HEK293 (cell line): ENCODE results near the gene ELOVL5.

Experiments
- CTCF ChIA-PET: fragments of 350-600 bp; formaldehyde crosslinking; extraction: SDS; loops from one replicate; lab custom pipeline; 2021; ENCODE audit warnings: antibody characterized with exemption; lab: Yijun Ruan, JAX
- POLR2A ChIA-PET: fragments of 300-600 bp; formaldehyde crosslinking; extraction: SDS; loops from one replicate; lab custom pipeline; 2020; ENCODE audit warnings: antibody characterized with exemption, inconsistent platforms; lab: Yijun Ruan, JAX
- H3K27ac ChIP-seq: fragments of 200-500 bp; sonication (Bioruptor generic); 2 replicates; pipeline ENCODE4 v1.5.1; 2014; ENCODE audit warnings: low read depth, low read length, control low read depth, inconsistent platforms; ENCODE audit errors: extremely low read depth
- H3K36me3 ChIP-seq, 2 experiments: fragments of 200-500 bp in 1 of 2; sonication (Bioruptor generic) in 1 of 2; 1 replicate in 1 of 2; 2 replicates in 1 of 2; pipeline ENCODE4 v1.5.1; 2014 to 2017; ENCODE audit warnings: inconsistent platforms in 2 of 2, low read length in 2 of 2; ENCODE audit not compliant: control insufficient read depth in 2 of 2, insufficient read depth in 1 of 2
- H3K4me1 ChIP-seq: fragments of 200-500 bp; sonication (Bioruptor generic); 2 replicates; pipeline ENCODE4 v1.5.1; 2014; ENCODE audit warnings: mild to moderate bottlenecking, low read length, inconsistent platforms; ENCODE audit not compliant: control insufficient read depth, insufficient read depth
- H3K4me3 ChIP-seq: 2 replicates; pipeline ENCODE4 v1.5.1; 2011; ENCODE audit warnings: low read depth, mild to moderate bottlenecking, control low read depth, low read length, moderate library complexity
- H3K9me3 ChIP-seq: fragments of 200-500 bp; sonication (Bioruptor generic); 2 replicates; pipeline ENCODE4 v1.5.1; 2014; ENCODE audit warnings: low read depth, low read length, inconsistent platforms; ENCODE audit not compliant: control insufficient read depth, insufficient read depth
- GFI1B ChIP-seq: fragments of 450-650 bp; formaldehyde crosslinking; IDR thresholded peaks from 2 replicates; pipeline ENCODE4 v1.5.1; 2016; ENCODE audit warnings: missing biosample characterization, missing genetic modification characterization
- HIC1 ChIP-seq: fragments of 450-650 bp; formaldehyde crosslinking; IDR thresholded peaks from 2 replicates; pipeline ENCODE4 v1.5.1; 2016; ENCODE audit warnings: missing biosample characterization, missing genetic modification characterization
- PRDM2 ChIP-seq: fragments of 450-650 bp; formaldehyde crosslinking; IDR thresholded peaks from 2 replicates; pipeline ENCODE4 v1.5.1; 2016; ENCODE audit warnings: missing biosample characterization, missing genetic modification characterization, borderline replicate concordance
- SP3 ChIP-seq: fragments of 450-650 bp; formaldehyde crosslinking; IDR thresholded peaks from 2 replicates; pipeline ENCODE4 v1.5.1; 2016; ENCODE audit warnings: missing biosample characterization, missing genetic modification characterization
- ZBTB17 ChIP-seq: fragments of 450-650 bp; formaldehyde crosslinking; IDR thresholded peaks from 2 replicates; pipeline ENCODE4 v1.5.1; 2016; ENCODE audit warnings: missing biosample characterization, missing genetic modification characterization
- ZNF146 ChIP-seq: fragments of 450-650 bp; formaldehyde crosslinking; IDR thresholded peaks from 2 replicates; pipeline ENCODE4 v1.5.1; 2016; ENCODE audit warnings: missing biosample characterization, missing genetic modification characterization
- ZNF23 ChIP-seq: fragments of 450-650 bp; formaldehyde crosslinking; IDR thresholded peaks from 2 replicates; pipeline ENCODE4 v1.5.1; 2016; ENCODE audit warnings: missing biosample characterization, missing genetic modification characterization, borderline replicate concordance
- ZNF239 ChIP-seq: fragments of 450-650 bp; formaldehyde crosslinking; IDR thresholded peaks from 2 replicates; pipeline ENCODE4 v1.5.1; 2016; ENCODE audit warnings: missing biosample characterization, missing genetic modification characterization
- ZNF391 ChIP-seq: fragments of 450-650 bp; formaldehyde crosslinking; IDR thresholded peaks from 2 replicates; pipeline ENCODE4 v1.5.1; 2016; ENCODE audit warnings: low read depth, missing biosample characterization, missing genetic modification characterization, borderline replicate concordance
- ZNF560 ChIP-seq: fragments of 450-650 bp; formaldehyde crosslinking; IDR thresholded peaks from 2 replicates; pipeline ENCODE4 v1.5.1; 2017; ENCODE audit warnings: missing biosample characterization, missing genetic modification characterization, borderline replicate concordance
- ZNF624 ChIP-seq: fragments of 450-650 bp; formaldehyde crosslinking; IDR thresholded peaks from 2 replicates; pipeline ENCODE4 v1.5.1; 2017; ENCODE audit warnings: missing biosample characterization, missing genetic modification characterization
- TF ChIP-seq, protein P1 (sequence below): fragments of 450-650 bp; formaldehyde crosslinking; IDR thresholded peaks from 2 replicates; pipeline ENCODE4 v1.5.1; 2016; ENCODE audit warnings: missing biosample characterization, missing genetic modification characterization
- TF ChIP-seq, protein P2 (sequence below): fragments of 450-650 bp; formaldehyde crosslinking; IDR thresholded peaks from 2 replicates; pipeline ENCODE4 v1.5.1; 2017; ENCODE audit warnings: missing biosample characterization, missing genetic modification characterization
- TF ChIP-seq, protein P3 (sequence below): fragments of 450-650 bp; formaldehyde crosslinking; IDR thresholded peaks from 2 replicates; pipeline ENCODE4 v1.5.1; 2016; ENCODE audit warnings: missing biosample characterization, missing genetic modification characterization
- TF ChIP-seq, protein P4 (sequence below): fragments of 450-650 bp; IDR thresholded peaks from 2 replicates; pipeline ENCODE4 v1.5.1; 2018; ENCODE audit warnings: missing biosample characterization, mild to moderate bottlenecking, missing genetic modification characterization

The ELOVL5 gene

GRCh38 chr6:53302678-53303360 lies 45.9 kb downstream of the ELOVL5 start:
- ChIA-PET CTCF (interaction anchor here (0.6 to 1.1 kb wide), 3 partner anchors 9 to 179 kb away, joined by 3 to 5 read pairs (median 3); no protein-coding TSS in a partner anchor), POLR2A (no interaction called here)
- Histone ChIP-seq H3K36me3 (no peaks in the 10 kb centered on the region), H3K4me3 (no peak overlapping the region), H3K27ac (no peak overlapping the region), H3K9me3 (no peaks in the 10 kb centered on the region), H3K4me1 (peaks cover 13% of the 10 kb centered on the region)
- TF ChIP-seq SP3 (tag by site-specific recombination) (no peak), HIC1 (no peak), GFI1B (peak; percentile 56; the same call in 1 of the 2 replicates)
- TF ChIP-seq, protein P1, sequence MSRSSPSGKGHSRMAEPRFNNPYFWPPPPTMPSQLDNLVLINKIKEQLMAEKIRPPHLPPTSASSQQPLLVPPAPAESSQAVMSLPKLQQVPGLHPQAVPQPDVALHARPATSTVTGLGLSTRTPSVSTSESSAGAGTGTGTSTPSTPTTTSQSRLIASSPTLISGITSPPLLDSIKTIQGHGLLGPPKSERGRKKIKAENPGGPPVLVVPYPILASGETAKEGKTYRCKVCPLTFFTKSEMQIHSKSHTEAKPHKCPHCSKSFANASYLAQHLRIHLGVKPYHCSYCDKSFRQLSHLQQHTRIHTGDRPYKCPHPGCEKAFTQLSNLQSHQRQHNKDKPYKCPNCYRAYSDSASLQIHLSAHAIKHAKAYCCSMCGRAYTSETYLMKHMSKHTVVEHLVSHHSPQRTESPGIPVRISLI (tag by site-specific recombination) = 0 out of 2 replicates have a peak, but pooled peaks have one; percentile 31
- TF ChIP-seq, protein P2, sequence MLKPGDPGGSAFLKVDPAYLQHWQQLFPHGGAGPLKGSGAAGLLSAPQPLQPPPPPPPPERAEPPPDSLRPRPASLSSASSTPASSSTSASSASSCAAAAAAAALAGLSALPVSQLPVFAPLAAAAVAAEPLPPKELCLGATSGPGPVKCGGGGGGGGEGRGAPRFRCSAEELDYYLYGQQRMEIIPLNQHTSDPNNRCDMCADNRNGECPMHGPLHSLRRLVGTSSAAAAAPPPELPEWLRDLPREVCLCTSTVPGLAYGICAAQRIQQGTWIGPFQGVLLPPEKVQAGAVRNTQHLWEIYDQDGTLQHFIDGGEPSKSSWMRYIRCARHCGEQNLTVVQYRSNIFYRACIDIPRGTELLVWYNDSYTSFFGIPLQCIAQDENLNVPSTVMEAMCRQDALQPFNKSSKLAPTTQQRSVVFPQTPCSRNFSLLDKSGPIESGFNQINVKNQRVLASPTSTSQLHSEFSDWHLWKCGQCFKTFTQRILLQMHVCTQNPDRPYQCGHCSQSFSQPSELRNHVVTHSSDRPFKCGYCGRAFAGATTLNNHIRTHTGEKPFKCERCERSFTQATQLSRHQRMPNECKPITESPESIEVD = peak; percentile 70
- TF ChIP-seq, all 188 proteins: peak for 3

- ChIA-PET CTCF (interaction anchor here (0.8 to 1.1 kb wide), 3 partner anchors 8 to 179 kb away, joined by 3 to 5 read pairs (median 3); no protein-coding TSS in a partner anchor), POLR2A (no interaction called here)
- Histone ChIP-seq H3K4me3 (no peak overlapping the region), H3K4me1 (peaks cover 7% of the 10 kb centered on the region), H3K27ac (no peak overlapping the region), H3K9me3 (no peaks in the 10 kb centered on the region), H3K36me3 (no peaks in the 10 kb centered on the region)
- TF ChIP-seq ZNF391 (no peak), ZNF146 (no peak), ZNF560 (tag by site-specific recombination) (no peak), ZNF239 (no peak), ZNF624 (no peak), ZNF23 (no peak), PRDM2 (tag by site-specific recombination) (no peak), ZBTB17 (tag by site-specific recombination) (no peak)
- TF ChIP-seq, protein P3, sequence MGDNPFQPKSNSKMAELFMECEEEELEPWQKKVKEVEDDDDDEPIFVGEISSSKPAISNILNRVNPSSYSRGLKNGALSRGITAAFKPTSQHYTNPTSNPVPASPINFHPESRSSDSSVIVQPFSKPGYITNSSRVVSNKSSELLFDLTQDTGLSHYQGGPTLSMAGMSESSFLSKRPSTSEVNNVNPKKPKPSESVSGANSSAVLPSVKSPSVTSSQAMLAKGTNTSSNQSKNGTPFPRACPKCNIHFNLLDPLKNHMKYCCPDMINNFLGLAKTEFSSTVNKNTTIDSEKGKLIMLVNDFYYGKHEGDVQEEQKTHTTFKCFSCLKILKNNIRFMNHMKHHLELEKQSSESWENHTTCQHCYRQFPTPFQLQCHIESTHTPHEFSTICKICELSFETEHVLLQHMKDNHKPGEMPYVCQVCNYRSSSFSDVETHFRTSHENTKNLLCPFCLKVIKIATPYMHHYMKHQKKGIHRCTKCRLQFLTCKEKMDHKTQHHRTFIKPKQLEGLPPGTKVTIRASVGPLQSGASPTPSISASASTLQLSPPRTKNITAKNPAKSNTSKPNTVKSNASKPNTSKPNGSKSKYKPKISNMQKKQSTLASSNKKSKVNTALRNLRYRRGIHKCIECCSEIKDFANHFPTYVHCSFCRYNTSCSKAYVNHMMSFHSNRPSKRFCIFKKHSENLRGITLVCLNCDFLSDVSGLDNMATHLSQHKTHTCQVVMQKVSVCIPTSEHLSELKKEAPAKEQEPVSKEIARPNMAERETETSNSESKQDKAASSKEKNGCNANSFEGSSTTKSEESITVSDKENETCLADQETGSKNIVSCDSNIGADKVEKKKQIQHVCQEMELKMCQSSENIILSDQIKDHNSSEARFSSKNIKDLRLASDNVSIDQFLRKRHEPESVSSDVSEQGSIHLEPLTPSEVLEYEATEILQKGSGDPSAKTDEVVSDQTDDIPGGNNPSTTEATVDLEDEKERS = no peak
- TF ChIP-seq, protein P4, sequence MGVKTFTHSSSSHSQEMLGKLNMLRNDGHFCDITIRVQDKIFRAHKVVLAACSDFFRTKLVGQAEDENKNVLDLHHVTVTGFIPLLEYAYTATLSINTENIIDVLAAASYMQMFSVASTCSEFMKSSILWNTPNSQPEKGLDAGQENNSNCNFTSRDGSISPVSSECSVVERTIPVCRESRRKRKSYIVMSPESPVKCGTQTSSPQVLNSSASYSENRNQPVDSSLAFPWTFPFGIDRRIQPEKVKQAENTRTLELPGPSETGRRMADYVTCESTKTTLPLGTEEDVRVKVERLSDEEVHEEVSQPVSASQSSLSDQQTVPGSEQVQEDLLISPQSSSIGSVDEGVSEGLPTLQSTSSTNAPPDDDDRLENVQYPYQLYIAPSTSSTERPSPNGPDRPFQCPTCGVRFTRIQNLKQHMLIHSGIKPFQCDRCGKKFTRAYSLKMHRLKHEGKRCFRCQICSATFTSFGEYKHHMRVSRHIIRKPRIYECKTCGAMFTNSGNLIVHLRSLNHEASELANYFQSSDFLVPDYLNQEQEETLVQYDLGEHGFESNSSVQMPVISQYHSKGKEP = no peak
Measured at GRCh38 chr6:53301801-53302537, 46.8 kb downstream of the ELOVL5 start.
